ENCODE measurements around the gene FAM193A. TPM values are rescaled to one million over a fixed set of nuclear protein-coding genes. Genes with fewer than 3 reads are reported as not detected.

Gene FAM193A
- total and polyA plus RNA-seq, 2 experiments from 2014 or later, result 12.0 to 22.9 TPM

DNA sequence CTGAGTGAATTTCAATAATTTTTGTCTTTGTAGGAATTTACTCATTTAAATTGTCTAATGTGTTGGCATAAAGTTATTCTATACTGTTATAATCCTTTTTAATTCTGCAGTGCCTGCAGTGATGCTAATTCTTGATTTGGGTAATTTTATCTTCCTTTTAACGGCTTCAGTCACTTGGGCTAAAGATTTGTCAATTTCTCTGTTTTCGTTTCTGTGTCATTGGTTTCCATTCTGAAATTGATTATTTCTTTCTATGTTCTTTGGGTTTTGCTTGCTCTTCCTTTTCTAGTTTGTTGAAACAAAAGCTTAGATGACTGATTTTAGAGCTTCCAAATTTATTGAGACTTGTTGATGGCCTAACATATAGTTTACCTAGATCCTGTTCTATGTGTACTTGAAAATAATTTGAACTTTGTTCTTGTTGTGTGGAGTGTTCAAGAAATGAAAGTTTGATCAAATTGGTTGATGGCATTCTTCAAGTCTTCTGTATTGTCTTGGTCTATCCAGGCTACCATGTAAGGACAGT is 130.3 kb downstream of the FAM193A start (continued):
- TF ChIP-seq, protein P1, sequence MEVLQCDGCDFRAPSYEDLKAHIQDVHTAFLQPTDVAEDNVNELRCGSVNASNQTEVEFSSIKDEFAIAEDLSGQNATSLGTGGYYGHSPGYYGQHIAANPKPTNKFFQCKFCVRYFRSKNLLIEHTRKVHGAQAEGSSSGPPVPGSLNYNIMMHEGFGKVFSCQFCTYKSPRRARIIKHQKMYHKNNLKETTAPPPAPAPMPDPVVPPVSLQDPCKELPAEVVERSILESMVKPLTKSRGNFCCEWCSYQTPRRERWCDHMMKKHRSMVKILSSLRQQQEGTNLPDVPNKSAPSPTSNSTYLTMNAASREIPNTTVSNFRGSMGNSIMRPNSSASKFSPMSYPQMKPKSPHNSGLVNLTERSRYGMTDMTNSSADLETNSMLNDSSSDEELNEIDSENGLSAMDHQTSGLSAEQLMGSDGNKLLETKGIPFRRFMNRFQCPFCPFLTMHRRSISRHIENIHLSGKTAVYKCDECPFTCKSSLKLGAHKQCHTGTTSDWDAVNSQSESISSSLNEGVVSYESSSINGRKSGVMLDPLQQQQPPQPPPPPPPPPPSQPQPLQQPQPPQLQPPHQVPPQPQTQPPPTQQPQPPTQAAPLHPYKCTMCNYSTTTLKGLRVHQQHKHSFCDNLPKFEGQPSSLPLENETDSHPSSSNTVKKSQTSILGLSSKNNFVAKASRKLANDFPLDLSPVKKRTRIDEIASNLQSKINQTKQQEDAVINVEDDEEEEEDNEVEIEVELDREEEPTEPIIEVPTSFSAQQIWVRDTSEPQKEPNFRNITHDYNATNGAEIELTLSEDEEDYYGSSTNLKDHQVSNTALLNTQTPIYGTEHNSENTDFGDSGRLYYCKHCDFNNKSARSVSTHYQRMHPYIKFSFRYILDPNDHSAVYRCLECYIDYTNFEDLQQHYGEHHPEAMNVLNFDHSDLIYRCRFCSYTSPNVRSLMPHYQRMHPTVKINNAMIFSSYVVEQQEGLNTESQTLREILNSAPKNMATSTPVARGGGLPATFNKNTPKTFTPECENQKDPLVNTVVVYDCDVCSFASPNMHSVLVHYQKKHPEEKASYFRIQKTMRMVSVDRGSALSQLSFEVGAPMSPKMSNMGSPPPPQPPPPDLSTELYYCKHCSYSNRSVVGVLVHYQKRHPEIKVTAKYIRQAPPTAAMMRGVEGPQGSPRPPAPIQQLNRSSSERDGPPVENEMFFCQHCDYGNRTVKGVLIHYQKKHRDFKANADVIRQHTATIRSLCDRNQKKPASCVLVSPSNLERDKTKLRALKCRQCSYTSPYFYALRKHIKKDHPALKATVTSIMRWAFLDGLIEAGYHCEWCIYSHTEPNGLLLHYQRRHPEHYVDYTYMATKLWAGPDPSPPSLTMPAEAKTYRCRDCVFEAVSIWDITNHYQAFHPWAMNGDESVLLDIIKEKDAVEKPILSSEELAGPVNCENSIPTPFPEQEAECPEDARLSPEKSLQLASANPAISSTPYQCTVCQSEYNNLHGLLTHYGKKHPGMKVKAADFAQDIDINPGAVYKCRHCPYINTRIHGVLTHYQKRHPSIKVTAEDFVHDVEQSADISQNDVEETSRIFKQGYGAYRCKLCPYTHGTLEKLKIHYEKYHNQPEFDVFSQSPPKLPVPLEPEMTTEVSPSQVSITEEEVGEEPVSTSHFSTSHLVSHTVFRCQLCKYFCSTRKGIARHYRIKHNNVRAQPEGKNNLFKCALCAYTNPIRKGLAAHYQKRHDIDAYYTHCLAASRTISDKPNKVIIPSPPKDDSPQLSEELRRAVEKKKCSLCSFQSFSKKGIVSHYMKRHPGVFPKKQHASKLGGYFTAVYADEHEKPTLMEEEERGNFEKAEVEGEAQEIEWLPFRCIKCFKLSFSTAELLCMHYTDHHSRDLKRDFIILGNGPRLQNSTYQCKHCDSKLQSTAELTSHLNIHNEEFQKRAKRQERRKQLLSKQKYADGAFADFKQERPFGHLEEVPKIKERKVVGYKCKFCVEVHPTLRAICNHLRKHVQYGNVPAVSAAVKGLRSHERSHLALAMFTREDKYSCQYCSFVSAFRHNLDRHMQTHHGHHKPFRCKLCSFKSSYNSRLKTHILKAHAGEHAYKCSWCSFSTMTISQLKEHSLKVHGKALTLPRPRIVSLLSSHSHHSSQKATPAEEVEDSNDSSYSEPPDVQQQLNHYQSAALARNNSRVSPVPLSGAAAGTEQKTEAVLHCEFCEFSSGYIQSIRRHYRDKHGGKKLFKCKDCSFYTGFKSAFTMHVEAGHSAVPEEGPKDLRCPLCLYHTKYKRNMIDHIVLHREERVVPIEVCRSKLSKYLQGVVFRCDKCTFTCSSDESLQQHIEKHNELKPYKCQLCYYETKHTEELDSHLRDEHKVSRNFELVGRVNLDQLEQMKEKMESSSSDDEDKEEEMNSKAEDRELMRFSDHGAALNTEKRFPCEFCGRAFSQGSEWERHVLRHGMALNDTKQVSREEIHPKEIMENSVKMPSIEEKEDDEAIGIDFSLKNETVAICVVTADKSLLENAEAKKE (CRISPR knock-in tag; IDR thresholded peaks at IDR 0.05), result no peak
- no peak for TF ChIP-seq ZNF114 (CRISPR knock-in tag; IDR thresholded peaks at IDR 0.05)
- no peak for TF ChIP-seq ETS1 (IDR thresholded peaks at IDR 0.05)
- no peak for TF ChIP-seq JUNB (IDR thresholded peaks at IDR 0.05; ENCODE audit: unreplicated experiment)
- TF ChIP-seq, protein P2, sequence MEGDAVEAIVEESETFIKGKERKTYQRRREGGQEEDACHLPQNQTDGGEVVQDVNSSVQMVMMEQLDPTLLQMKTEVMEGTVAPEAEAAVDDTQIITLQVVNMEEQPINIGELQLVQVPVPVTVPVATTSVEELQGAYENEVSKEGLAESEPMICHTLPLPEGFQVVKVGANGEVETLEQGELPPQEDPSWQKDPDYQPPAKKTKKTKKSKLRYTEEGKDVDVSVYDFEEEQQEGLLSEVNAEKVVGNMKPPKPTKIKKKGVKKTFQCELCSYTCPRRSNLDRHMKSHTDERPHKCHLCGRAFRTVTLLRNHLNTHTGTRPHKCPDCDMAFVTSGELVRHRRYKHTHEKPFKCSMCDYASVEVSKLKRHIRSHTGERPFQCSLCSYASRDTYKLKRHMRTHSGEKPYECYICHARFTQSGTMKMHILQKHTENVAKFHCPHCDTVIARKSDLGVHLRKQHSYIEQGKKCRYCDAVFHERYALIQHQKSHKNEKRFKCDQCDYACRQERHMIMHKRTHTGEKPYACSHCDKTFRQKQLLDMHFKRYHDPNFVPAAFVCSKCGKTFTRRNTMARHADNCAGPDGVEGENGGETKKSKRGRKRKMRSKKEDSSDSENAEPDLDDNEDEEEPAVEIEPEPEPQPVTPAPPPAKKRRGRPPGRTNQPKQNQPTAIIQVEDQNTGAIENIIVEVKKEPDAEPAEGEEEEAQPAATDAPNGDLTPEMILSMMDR (conservative IDR thresholded peaks at IDR 0.05; ENCODE audit: low read depth in 2 of 2), result no peak
- TF ChIP-seq EZH2 (IDR thresholded peaks at IDR 0.05; ENCODE audit: low read depth, unreplicated experiment), result no peak
- no peak for TF ChIP-seq EZH2phosphoT487 (IDR thresholded peaks at IDR 0.05; ENCODE audit: unreplicated experiment)
- no peak for TF ChIP-seq REST (IDR thresholded peaks at IDR 0.05; ENCODE audit: unreplicated experiment)
- no peak for TF ChIP-seq ZNF331 (CRISPR knock-in tag; IDR thresholded peaks at IDR 0.05; ENCODE audit: low read depth)
- TF ChIP-seq NANOG (IDR thresholded peaks at IDR 0.05; ENCODE audit: borderline replicate concordance), result no peak
- no peak for TF ChIP-seq POLR2AphosphoS5 (IDR thresholded peaks at IDR 0.05; ENCODE audit: low read depth)
